ENCODE data around the gene SMLR1.

The SMLR1 gene

GRCh38 chr6:130836055-130836640 is 8.9 kb downstream of the SMLR1 start:
- H3K36me3 ChIP-seq (ENCODE audit: low read depth), result no peaks in the 10 kb centered on the region; the same call in 1 of the 2 replicates
- no peak for DNase-seq (ENCODE audit: low spot score)
- TF ChIP-seq, protein P1, sequence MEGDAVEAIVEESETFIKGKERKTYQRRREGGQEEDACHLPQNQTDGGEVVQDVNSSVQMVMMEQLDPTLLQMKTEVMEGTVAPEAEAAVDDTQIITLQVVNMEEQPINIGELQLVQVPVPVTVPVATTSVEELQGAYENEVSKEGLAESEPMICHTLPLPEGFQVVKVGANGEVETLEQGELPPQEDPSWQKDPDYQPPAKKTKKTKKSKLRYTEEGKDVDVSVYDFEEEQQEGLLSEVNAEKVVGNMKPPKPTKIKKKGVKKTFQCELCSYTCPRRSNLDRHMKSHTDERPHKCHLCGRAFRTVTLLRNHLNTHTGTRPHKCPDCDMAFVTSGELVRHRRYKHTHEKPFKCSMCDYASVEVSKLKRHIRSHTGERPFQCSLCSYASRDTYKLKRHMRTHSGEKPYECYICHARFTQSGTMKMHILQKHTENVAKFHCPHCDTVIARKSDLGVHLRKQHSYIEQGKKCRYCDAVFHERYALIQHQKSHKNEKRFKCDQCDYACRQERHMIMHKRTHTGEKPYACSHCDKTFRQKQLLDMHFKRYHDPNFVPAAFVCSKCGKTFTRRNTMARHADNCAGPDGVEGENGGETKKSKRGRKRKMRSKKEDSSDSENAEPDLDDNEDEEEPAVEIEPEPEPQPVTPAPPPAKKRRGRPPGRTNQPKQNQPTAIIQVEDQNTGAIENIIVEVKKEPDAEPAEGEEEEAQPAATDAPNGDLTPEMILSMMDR (IDR thresholded peaks at IDR 0.05; ENCODE audit: poor library complexity, severe bottlenecking), result no peak
- no peak for ATAC-seq (ENCODE audit: low read depth)
- H3K27ac ChIP-seq (ENCODE audit: poor library complexity, severe bottlenecking), result no peak overlapping the region
- no peaks in the 10 kb centered on the region for H3K4me1 ChIP-seq (ENCODE audit: insufficient read depth, poor library complexity, severe bottlenecking)
- H3K9me3 ChIP-seq (ENCODE audit: severe bottlenecking), result no peaks in the 10 kb centered on the region
- no peaks in the 10 kb centered on the region for H3K27me3 ChIP-seq (ENCODE audit: insufficient read depth, poor library complexity, severe bottlenecking)
- H3K4me3 ChIP-seq (ENCODE audit: severe bottlenecking), result no peak overlapping the region

- Histone ChIP-seq H3K27me3 (ENCODE audit: insufficient read depth, poor library complexity, severe bottlenecking) (no peaks in the 10 kb centered on the region), H3K27ac (ENCODE audit: poor library complexity, severe bottlenecking) (no peak overlapping the region), H3K4me3 (ENCODE audit: severe bottlenecking) (no peak overlapping the region), H3K4me1 (ENCODE audit: insufficient read depth, poor library complexity, severe bottlenecking) (no peaks in the 10 kb centered on the region), H3K36me3 (ENCODE audit: low read depth) (no peaks in the 10 kb centered on the region; the same call in 1 of the 2 replicates), H3K9me3 (ENCODE audit: severe bottlenecking) (no peaks in the 10 kb centered on the region)
- DNase-seq (ENCODE audit: low spot score) (no peak), ATAC-seq (ENCODE audit: low read depth) (no peak)
- TF ChIP-seq, protein P1 (IDR thresholded peaks at IDR 0.05; ENCODE audit: poor library complexity, severe bottlenecking), result no peak
These were observed 9.9 kb downstream of the SMLR1 start for GRCh38 chr6:130837067-130837466.

- Histone ChIP-seq H3K27ac (ENCODE audit: poor library complexity, severe bottlenecking) (no peak overlapping the region), H3K4me3 (ENCODE audit: severe bottlenecking) (no peak overlapping the region), H3K9me3 (ENCODE audit: severe bottlenecking) (no peaks in the 10 kb centered on the region), H3K27me3 (ENCODE audit: insufficient read depth, poor library complexity, severe bottlenecking) (no peaks in the 10 kb centered on the region), H3K36me3 (ENCODE audit: low read depth) (no peaks in the 10 kb centered on the region; the same call in 1 of the 2 replicates), H3K4me1 (ENCODE audit: insufficient read depth, poor library complexity, severe bottlenecking) (no peaks in the 10 kb centered on the region)
- no peak for DNase-seq (ENCODE audit: low spot score)
- TF ChIP-seq, protein P1 (IDR thresholded peaks at IDR 0.05; ENCODE audit: poor library complexity, severe bottlenecking), result no peak
- ATAC-seq (ENCODE audit: low read depth), result no peak
These were observed 11.1 kb downstream of the SMLR1 start for GRCh38 chr6:130838250-130838860.

GRCh38 chr6:130838951-130839350 is 11.7 kb downstream of the SMLR1 start:
- no peak overlapping the region for H3K4me3 ChIP-seq (ENCODE audit: severe bottlenecking)
- TF ChIP-seq, protein P1 (IDR thresholded peaks at IDR 0.05; ENCODE audit: poor library complexity, severe bottlenecking), result no peak
- H3K9me3 ChIP-seq (ENCODE audit: severe bottlenecking), result no peaks in the 10 kb centered on the region
- H3K4me1 ChIP-seq (ENCODE audit: insufficient read depth, poor library complexity, severe bottlenecking), result no peaks in the 10 kb centered on the region
- no peak for ATAC-seq (ENCODE audit: low read depth)
- no peaks in the 10 kb centered on the region; the same call in 1 of the 2 replicates for H3K36me3 ChIP-seq (ENCODE audit: low read depth)
- no peak for DNase-seq (ENCODE audit: low spot score)
- H3K27me3 ChIP-seq (ENCODE audit: insufficient read depth, poor library complexity, severe bottlenecking), result no peaks in the 10 kb centered on the region
- no peak overlapping the region for H3K27ac ChIP-seq (ENCODE audit: poor library complexity, severe bottlenecking)

GRCh38 chr6:130839379-130839778 is 12.2 kb downstream of the SMLR1 start:
- DNase-seq (ENCODE audit: low spot score) (no peak), ATAC-seq (ENCODE audit: low read depth) (no peak)
- no peaks in the 10 kb centered on the region for H3K27me3 ChIP-seq (ENCODE audit: insufficient read depth, poor library complexity, severe bottlenecking)
- TF ChIP-seq, protein P1 (IDR thresholded peaks at IDR 0.05; ENCODE audit: poor library complexity, severe bottlenecking), result no peak
- H3K4me1 ChIP-seq (ENCODE audit: insufficient read depth, poor library complexity, severe bottlenecking), result no peaks in the 10 kb centered on the region
- no peak overlapping the region for H3K4me3 ChIP-seq (ENCODE audit: severe bottlenecking)
- no peaks in the 10 kb centered on the region; the same call in 1 of the 2 replicates for H3K36me3 ChIP-seq (ENCODE audit: low read depth)
- no peak overlapping the region for H3K27ac ChIP-seq (ENCODE audit: poor library complexity, severe bottlenecking)
- H3K9me3 ChIP-seq (ENCODE audit: severe bottlenecking), result no peaks in the 10 kb centered on the region
